Astrocyte of the spinal cord (primary cell): ENCODE results near the gene E2F3.
"Not testable (repeated sequence)": the region's sequence is repeated elsewhere in the genome, so short reads cannot be mapped to it uniquely, and the experiment has no call there.

Source experiments
- DNase-seq: peaks from one replicate; pipeline ENCODE4 v3.0.0; 2011; ENCODE audit warnings: low read depth, low spot score
- H3K4me3 ChIP-seq: 2 replicates; pipeline ENCODE4 v1.5.1; 2011; ENCODE audit warnings: low read depth, mild to moderate bottlenecking, low read length, moderate library complexity
- in situ Hi-C: cut with HindIII; loops from 2 replicates; pipeline ENCODE4 v1.10.0; 2017; ENCODE audit warnings: low sequenced_read_pairs
- TF ChIP-seq, protein P1 (sequence below): IDR thresholded peaks from 2 replicates; pipeline ENCODE4 v1.5.1; 2012; ENCODE audit warnings: low read depth, mild to moderate bottlenecking, low read length, inconsistent platforms

Gene E2F3

DNA sequence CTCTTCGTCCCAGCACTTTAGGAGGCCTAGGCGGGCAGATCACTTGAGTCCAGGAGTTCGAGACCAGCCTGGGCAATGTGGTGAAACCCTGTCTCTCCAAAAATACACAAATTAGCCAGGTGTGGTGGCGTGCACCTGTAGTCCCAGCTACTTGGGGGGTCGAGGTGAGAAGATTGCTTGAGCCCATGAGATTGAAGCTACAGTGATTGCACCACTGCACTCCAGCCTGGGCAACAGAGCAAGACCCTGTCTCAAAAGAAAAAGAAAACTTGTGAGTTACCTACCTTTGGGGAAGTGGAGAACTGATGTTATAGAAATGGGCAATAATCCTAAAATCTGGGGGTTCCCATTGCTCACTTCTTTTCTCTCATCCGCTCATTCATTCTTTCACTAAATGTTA is 58.0 kb downstream of the E2F3 start:
- TF ChIP-seq, protein P1, sequence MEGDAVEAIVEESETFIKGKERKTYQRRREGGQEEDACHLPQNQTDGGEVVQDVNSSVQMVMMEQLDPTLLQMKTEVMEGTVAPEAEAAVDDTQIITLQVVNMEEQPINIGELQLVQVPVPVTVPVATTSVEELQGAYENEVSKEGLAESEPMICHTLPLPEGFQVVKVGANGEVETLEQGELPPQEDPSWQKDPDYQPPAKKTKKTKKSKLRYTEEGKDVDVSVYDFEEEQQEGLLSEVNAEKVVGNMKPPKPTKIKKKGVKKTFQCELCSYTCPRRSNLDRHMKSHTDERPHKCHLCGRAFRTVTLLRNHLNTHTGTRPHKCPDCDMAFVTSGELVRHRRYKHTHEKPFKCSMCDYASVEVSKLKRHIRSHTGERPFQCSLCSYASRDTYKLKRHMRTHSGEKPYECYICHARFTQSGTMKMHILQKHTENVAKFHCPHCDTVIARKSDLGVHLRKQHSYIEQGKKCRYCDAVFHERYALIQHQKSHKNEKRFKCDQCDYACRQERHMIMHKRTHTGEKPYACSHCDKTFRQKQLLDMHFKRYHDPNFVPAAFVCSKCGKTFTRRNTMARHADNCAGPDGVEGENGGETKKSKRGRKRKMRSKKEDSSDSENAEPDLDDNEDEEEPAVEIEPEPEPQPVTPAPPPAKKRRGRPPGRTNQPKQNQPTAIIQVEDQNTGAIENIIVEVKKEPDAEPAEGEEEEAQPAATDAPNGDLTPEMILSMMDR = no peak
- no peak overlapping the region for H3K4me3 ChIP-seq
- no peak for DNase-seq
- in situ Hi-C loops = no loop called here

DNA sequence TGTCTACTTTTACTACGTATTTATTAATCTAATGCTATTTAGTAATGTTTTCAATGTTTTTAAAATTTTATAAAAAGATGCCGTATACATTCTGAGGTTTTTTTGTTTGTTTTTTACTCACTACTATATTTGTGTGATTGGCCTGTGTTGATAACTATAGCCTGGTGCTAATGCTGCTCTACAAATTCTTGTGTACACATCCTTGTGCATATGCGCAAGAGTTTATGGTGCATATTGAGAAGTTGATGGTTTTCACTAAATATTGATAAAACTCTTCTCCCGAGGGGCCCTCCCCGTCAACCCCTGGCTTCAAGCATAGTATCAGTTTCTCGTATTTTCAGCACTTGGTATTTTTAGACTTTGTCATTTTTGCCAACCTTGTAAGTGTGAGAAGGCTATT is 59.9 kb downstream of the E2F3 start:
- no peak for DNase-seq
- TF ChIP-seq, protein P1 = no peak
- no peak overlapping the region for H3K4me3 ChIP-seq
- in situ Hi-C loops = no loop called here

DNA sequence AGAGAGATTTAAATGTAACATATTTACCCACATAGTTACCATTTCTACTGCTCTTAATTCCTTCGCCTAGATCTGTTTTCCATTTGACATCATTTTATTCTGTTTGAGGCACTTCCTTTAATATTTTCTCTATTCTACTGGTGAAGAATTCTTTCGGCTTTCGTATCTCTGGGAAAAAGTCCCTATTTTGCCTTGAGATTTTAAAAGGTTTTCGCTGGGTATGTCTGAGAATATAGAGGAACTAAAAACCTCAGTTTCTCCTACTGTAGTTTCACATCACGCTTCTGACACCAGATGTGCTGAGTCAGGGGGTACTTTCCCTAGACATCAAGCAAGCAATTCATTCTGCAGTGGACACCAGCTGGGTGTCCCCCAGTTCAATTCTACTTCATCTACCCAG is 61.7 kb downstream of the E2F3 start:
- H3K4me3 ChIP-seq = no peak overlapping the region
- in situ Hi-C loops = no loop called here
- TF ChIP-seq, protein P1 = no peak
- DNase-seq = no peak

DNA sequence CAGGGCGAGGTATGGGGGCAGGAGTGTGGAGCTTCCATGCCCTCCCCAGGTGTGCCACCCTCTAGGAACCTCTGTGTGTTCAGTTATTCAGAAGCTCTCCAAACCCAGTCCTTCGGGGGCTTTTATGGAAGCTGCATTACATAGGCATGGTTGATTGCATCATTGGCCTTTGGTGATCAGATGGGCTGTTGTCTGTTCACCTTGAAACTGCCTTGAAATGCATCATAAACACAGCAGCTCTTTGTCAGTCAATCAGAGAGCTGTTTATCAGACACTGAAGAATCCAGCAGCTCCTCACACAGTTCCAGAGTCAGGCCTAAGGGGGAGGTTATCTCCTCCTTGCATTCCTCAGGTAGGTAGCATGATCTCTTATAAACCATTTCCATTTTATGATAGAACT is 62.4 kb downstream of the E2F3 start:
- in situ Hi-C loops = no loop called here
- no peak for DNase-seq
- TF ChIP-seq, protein P1 = no peak
- no peak overlapping the region for H3K4me3 ChIP-seq

DNA sequence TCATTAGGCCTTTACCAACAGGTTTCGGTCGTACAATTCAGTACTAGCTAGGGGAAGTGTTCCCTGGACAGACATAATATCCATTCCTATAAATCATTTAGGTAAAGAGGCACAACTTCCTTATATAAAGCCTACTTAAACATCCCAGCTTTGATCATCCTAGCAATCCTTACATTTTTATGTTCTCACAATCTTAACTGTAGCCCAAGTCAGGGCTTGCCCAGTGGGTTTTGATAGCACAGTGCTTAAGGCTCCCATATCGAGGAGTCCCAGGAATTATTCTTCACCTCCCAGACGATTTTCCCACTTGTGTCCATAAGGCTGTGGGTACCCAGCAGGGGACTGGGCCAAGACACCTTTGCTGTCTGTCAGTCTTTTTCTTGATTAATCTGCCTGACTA is 63.2 kb downstream of the E2F3 start:
- in situ Hi-C loops = no loop called here
- no peak for DNase-seq
- TF ChIP-seq, protein P1 = no peak
- H3K4me3 ChIP-seq = no peak overlapping the region

DNA sequence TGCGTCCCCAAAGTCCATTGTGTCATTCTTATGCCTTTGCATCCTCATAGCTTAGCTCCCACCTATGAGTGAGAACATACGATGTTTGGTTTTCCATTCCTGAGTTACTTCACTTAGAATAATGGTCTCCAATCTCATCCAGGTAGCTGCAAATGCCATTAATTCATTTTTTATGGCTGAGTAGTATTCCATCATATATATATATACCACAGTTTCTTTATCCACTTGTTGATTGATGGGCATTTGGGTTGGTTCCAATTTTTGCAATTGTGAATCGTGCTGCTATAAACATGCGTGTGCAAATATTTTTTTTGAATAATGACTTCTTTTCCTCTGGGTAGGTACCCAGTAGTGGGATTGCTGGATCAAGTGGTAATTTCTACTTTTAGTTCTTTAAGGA is 63.9 kb downstream of the E2F3 start:
- in situ Hi-C loops, DNase-seq, H3K4me3 ChIP-seq: not testable (repeated sequence)

DNA sequence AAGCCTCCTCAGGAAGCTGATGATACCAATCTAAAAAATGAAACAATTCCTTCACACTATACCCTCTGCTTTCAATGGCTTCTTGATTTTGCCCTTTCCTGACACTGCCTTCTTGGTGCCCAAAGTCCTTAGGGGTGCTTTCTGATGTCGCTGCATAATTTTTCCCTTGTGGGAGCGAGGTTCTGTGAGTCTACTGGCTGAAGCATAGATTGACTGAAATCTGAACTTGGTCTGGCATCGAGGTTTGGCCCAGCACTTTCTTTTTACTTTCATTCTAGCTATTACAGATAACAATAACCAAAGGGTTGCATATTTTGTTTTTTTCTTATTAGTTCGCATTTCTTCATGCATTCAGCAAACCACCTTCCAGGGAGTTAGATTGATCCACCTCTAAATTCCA is 65.8 kb downstream of the E2F3 start:
- no peak for DNase-seq
- in situ Hi-C loops = no loop called here
- TF ChIP-seq, protein P1 = no peak
- no peak overlapping the region for H3K4me3 ChIP-seq
